ENCODE results near the gene HEBP1. TPM values are rescaled to one million over a fixed set of nuclear protein-coding genes. Genes with fewer than 3 reads are reported as not detected.
"Not testable (repeated sequence)": the region's sequence is repeated elsewhere in the genome, so short reads cannot be mapped to it uniquely, and the experiment has no call there.

The HEBP1 gene
- total RNA-seq, 4 donors from 2014 or later, result 44.5 to 78.0 (median 49.0) TPM

- no peak for TF ChIP-seq CTCF (IDR thresholded peaks at IDR 0.05)
- no peak for DNase-seq (ENCODE audit: low spot score)
- no peak for ATAC-seq (ENCODE audit: low FRiP score)
Measured at GRCh38 chr12:13042666-13043230, 42.7 kb upstream of the HEBP1 start.

- DNase-seq (ENCODE audit: low spot score), result no peak
- TF ChIP-seq CTCF (IDR thresholded peaks at IDR 0.05), result no peak
- no peak for ATAC-seq (ENCODE audit: low FRiP score)
Measured at GRCh38 chr12:13041224-13041623, 41.2 kb upstream of the HEBP1 start.

- DNase-seq (ENCODE audit: low spot score) (no peak), ATAC-seq (ENCODE audit: low FRiP score) (no peak)
- no peak for TF ChIP-seq CTCF (IDR thresholded peaks at IDR 0.05)
Measured at GRCh38 chr12:13039328-13039956, 39.4 kb upstream of the HEBP1 start.

GRCh38 chr12:13038491-13039161 lies 38.6 kb upstream of the HEBP1 start:
- peak; percentile 74 for ATAC-seq (ENCODE audit: low FRiP score)

GRCh38 chr12:13036881-13037280 lies 36.8 kb upstream of the HEBP1 start:
- no peak for TF ChIP-seq CTCF (IDR thresholded peaks at IDR 0.05)
- ATAC-seq (ENCODE audit: low FRiP score) (no peak), DNase-seq (ENCODE audit: low spot score) (no peak)

More at GRCh38 chr12:13038491-13039161, 38.6 kb upstream of the HEBP1 start:
- no peak for DNase-seq (ENCODE audit: low spot score)
- TF ChIP-seq CTCF (IDR thresholded peaks at IDR 0.05), result no peak

- ATAC-seq (ENCODE audit: low FRiP score); DNase-seq (ENCODE audit: low spot score): not testable (repeated sequence)
Measured at GRCh38 chr12:13035335-13035734, 35.3 kb upstream of the HEBP1 start.

GRCh38 chr12:13033476-13033875 lies 33.4 kb upstream of the HEBP1 start:
- no peak for DNase-seq (ENCODE audit: low spot score)
- ATAC-seq (ENCODE audit: low FRiP score), result no peak
- TF ChIP-seq CTCF (IDR thresholded peaks at IDR 0.05), result no peak
